Right lobe of liver (tissue), 6 donors: Measurements from ENCODE around the gene PIGR. TPM values are rescaled to one million over a fixed set of nuclear protein-coding genes. Genes with fewer than 3 reads are reported as not detected.

Experiments
- ATAC-seq, 4 donors: fragments of 200-7000 bp; cut with Tn5 transposase; one replicate each; pipeline ENCODE4 v1.9.1; 2020; ENCODE audit warnings: mild to moderate bottlenecking in 4 of 4, moderate library complexity in 4 of 4
- DNase-seq, 3 donors: peaks; one replicate each; pipeline ENCODE4 v3.0.0-alpha.2; 2020
- H3K27ac ChIP-seq, 3 donors: fragments of 200-600 bp; one replicate each; pipeline ENCODE4 v1.8.0; 2022
- H3K27me3 ChIP-seq, 2 donors: fragments of 200-600 bp; one replicate each; pipeline ENCODE4 v1.8.0; 2022
- H3K36me3 ChIP-seq, 4 donors: fragments of 200-600 bp; sonication (generic) in 1 of 4; one replicate each; pipeline versions ENCODE4 v1.5.1 to v1.8.0; 2017 to 2022; ENCODE audit warnings: control low read depth in 1 of 4
- H3K4me1 ChIP-seq, 4 donors: fragments of 200-600 bp; sonication (generic) in 1 of 4; one replicate each; pipeline versions ENCODE4 v1.5.1 to v1.8.0; 2017 to 2022; ENCODE audit warnings: control low read depth in 1 of 4
- H3K4me3 ChIP-seq, 3 donors: fragments of 200-600 bp; one replicate each; pipeline ENCODE4 v1.8.0; 2022
- H3K9me3 ChIP-seq, 4 donors: fragments of 200-600 bp; sonication (generic) in 1 of 4; one replicate each; pipeline versions ENCODE4 v1.5.1 to v1.8.0; 2017 to 2022; ENCODE audit warnings: control low read depth in 1 of 4
- POLR2A ChIP-seq: fragments of 450-650 bp; IDR thresholded peaks from one replicate; pipeline ENCODE4 v1.6.1; 2017; ENCODE audit warnings: antibody characterized with exemption, mild to moderate bottlenecking
- WGBS: methylation state at CpG from one replicate; pipeline ENCODE4 v1.1.6; 2018; ENCODE audit warnings: low coverage, low lambda C conversion rate; ENCODE audit not compliant: insufficient coverage; ENCODE audit errors: missing lambda C conversion rate; 5-methylcytosine and 5-hydroxymethylcytosine counted together
- intact Hi-C, 2 donors: fragments of 100-400 bp; cut with DNase I; formaldehyde crosslinking; loops; one replicate each; pipeline versions ENCODE4 v1.11.2 to v1.14.1; 2022
- total RNA-seq, 6 experiments: library from RNA; depleted of rRNA in 2 of 6; stranded (reverse); fragments of >200 nt in 2 of 6; fragmentation: NEBNext Ultra II Directional in 3 of 6; extraction: Animal tissue kit (Norgen Biotek cat#: 25700) in 3 of 6; gene quantifications; one replicate each; pipeline versions ENCODE4 v1.1.0 to v1.2.4, GENCODE V29; 2016 to 2023
- TF ChIP-seq, protein P1 (sequence below), 4 donors: fragments of 200-600 bp in 3 of 4; fragments of 450-650 bp in 1 of 4; IDR thresholded peaks; one replicate each; pipeline versions ENCODE4 v1.5.1 to v1.8.0; 2016 to 2022; ENCODE audit warnings: antibody characterized with exemption in 4 of 4, mild to moderate bottlenecking in 2 of 4
- donor health status: DM: no; HTN: yes; CAD: no.
- donor health status: DM: no; HTN: no; CAD: no.
- donor health status: DM: no; HTN: no; CAD: no.
- donor health status: DM: no; HTN: yes; CAD: no.
- donor health status: DM: no; HTN: yes; CAD: no.

PIGR gene
- total RNA-seq, 6 experiments from 2014 or later, result 20.6 to 134 (median 85.1) TPM

DNA sequence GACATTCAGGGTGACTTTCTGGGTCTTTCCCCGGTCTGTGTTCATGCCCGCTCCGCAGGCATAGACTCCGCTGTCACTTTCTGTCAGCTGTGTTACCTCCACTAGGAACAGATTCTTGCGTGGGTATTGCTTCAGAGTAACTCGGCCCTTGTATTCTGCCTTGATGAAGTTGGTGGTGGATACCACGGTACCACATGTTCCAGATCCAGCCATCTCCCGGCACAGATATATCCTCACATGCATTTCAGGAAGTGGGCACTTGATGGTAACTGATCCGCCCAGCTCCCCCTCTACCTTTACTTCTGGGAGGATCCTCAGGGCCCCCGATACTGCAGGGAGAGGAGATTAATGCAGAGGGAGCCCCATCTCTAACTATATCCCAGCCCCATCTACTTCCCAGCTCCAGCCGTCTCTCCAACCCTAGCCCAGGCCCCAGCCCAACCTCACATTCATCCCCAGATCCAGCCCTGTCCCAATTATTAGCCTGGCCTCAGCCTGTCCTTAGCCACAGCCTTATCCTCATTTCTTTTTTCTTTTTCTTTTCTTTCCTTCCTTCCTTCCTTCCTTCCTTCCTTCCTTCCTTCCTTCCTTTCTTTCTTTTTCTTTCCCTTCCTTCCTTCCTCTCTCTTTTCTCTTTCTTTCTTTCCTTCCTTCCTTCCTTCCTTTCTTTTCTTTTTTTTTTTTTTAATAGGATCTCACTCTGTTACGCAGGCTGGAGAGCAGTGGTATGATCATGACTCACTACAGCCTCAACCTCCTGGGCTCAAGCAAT is 32.3 kb downstream of the PIGR start:
- Histone ChIP-seq H3K9me3 (no peaks in the 10 kb centered on the region), H3K4me1 (peaks cover 0 to 5% (median 0%) of the 10 kb centered on the region in 4 donors), H3K27ac (no peak overlapping the region), H3K27me3 (no peaks in the 10 kb centered on the region), H3K4me3 (no peak overlapping the region), H3K36me3 (no peaks in the 10 kb centered on the region)
- 100% methylated on average over 1 of the region's 12 CpGs for WGBS
- ATAC-seq, result no peak
- no peak for DNase-seq
- TF ChIP-seq POLR2A, result no peak
- TF ChIP-seq, protein P1, sequence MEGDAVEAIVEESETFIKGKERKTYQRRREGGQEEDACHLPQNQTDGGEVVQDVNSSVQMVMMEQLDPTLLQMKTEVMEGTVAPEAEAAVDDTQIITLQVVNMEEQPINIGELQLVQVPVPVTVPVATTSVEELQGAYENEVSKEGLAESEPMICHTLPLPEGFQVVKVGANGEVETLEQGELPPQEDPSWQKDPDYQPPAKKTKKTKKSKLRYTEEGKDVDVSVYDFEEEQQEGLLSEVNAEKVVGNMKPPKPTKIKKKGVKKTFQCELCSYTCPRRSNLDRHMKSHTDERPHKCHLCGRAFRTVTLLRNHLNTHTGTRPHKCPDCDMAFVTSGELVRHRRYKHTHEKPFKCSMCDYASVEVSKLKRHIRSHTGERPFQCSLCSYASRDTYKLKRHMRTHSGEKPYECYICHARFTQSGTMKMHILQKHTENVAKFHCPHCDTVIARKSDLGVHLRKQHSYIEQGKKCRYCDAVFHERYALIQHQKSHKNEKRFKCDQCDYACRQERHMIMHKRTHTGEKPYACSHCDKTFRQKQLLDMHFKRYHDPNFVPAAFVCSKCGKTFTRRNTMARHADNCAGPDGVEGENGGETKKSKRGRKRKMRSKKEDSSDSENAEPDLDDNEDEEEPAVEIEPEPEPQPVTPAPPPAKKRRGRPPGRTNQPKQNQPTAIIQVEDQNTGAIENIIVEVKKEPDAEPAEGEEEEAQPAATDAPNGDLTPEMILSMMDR (IDR thresholded peaks at IDR 0.05), result no peak
- intact Hi-C loops, result loop anchor here (10.0 kb wide), 4 partner anchors 49 to 439 kb away; partner anchors contain the start of genes DYRK3 (in 1 of the 2), IKBKE (in 1 of the 2) and IL20 (in 1 of the 2)

DNA sequence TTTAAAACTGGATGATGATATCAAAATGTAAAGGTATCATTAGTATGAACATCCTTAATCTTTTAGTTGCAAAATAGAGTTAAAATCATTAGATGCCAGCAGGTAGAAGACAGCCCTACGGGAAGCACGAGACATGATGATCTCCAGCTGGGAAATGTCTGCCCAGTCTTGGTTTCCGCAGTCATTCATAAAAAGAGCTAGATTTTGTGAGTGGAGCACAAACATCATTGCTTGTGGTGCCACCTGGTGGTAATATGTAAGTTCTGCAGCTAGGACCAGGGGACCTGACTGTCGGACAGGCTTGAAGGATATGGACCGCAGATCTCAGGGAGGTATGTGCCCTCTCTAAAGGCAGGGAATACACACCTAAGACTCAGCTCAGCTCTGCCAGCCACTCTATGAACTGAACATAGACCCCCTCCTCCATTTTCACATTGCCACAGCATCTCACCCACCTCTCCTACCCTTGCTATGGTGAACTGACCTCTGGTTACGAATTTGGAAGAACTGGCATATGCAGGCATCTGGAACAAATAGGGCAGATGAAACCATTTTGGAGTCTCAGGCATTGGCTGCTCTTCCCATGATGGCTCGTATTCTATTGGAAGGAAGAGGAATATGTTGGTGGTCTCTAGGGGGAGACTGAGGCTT is 33.7 kb downstream of the PIGR start:
- DNase-seq (peak in 1 of 3 donors; percentile 73), ATAC-seq (peak; percentile 65 to 82 (median 69))
- Histone ChIP-seq H3K36me3 (no peaks in the 10 kb centered on the region), H3K9me3 (no peaks in the 10 kb centered on the region), H3K27me3 (no peaks in the 10 kb centered on the region), H3K27ac (no peak overlapping the region), H3K4me3 (no peak overlapping the region), H3K4me1 (peaks cover 0 to 5% (median 0%) of the 10 kb centered on the region in 4 donors)
- intact Hi-C loops, result loop anchor here (10.0 kb wide), 4 partner anchors 48 to 438 kb away; partner anchors contain the start of genes DYRK3 (in 1 of the 2), IKBKE (in 1 of the 2) and IL20 (in 1 of the 2)
- WGBS, result 17% methylated on average over 7 of the region's 7 CpGs
- no peak for TF ChIP-seq POLR2A
- TF ChIP-seq, protein P1 (IDR thresholded peaks at IDR 0.05), result peak; percentile 88 to 89 (median 88)

DNA sequence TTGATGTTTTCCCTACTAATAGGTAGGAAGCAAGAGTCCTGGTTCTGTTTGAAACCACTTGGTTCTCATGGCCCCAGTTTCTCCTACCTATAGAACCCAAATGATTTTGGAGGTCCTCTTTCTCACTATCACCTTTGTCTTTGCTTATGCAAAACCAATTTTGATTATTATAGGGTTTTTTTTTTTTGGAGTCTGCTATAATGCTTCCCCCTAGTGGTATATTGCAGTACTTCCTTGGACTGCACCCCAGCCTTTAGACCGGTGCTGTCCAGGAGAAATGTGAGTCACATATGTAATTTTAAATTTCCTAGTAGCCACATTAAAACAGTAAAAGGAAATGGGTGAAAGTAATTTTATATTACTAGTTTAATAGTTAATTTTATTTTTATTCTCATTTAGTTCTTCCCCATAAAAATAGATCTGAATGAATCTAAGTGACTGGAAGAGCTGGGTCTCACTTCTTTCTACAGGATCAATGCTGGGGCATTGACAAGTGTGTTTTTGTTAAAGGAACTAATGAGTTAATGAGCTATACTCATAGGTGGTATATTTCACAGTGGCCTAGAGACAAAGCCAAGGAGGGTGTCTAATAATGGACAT is 35.1 kb downstream of the PIGR start:
- no peak for DNase-seq
- Histone ChIP-seq H3K36me3 (no peaks in the 10 kb centered on the region), H3K27ac (no peak overlapping the region), H3K4me3 (no peak overlapping the region), H3K4me1 (peaks cover 0 to 10% (median 0%) of the 10 kb centered on the region in 4 donors), H3K27me3 (no peaks in the 10 kb centered on the region), H3K9me3 (no peaks in the 10 kb centered on the region)
- intact Hi-C loops, result loop anchor here (10.0 kb wide), 4 partner anchors 46 to 436 kb away; partner anchors contain the start of genes DYRK3 (in 1 of the 2), IKBKE (in 1 of the 2) and IL20 (in 1 of the 2)
- peak in 3 of 4 donors; percentile 46 to 50 (median 50) for ATAC-seq
- WGBS, result 0% methylated on average over 1 of the region's 1 CpG
- TF ChIP-seq, protein P1 (IDR thresholded peaks at IDR 0.05), result peak; percentile 62 to 93 (median 90)
- TF ChIP-seq POLR2A, result no peak

DNA sequence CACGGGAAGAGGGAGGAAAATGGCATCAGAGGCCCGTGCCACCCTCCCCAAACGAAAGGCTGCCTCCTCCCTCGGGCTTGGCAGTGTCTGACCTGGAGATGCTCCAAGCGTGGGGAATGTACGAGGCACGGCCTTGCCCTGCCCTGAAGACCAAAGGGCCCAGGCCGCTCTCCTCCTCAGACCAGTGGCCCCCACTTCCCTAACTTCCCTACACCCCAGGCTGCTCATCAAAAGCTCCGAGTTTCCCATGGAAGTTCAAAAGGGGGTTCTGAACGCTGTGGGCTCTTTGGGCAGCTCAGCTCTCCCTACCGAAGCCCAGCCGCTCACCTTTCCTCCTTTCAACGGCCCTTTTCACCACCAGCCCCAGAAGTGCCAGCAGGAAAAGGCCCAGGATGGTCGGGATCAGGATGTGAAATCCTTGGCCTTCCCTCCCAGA is 36.4 kb downstream of the PIGR start:
- intact Hi-C loops, result loop anchor here (10.0 kb wide), 4 partner anchors 45 to 435 kb away; partner anchors contain the start of genes DYRK3 (in 1 of the 2), IKBKE (in 1 of the 2) and IL20 (in 1 of the 2)
- Histone ChIP-seq H3K27me3 (no peaks in the 10 kb centered on the region), H3K4me1 (peaks cover 0 to 10% (median 0%) of the 10 kb centered on the region in 4 donors), H3K27ac (peak overlapping the region in 2 of 3 donors; percentile 34 to 47), H3K4me3 (peak overlapping the region; percentile 46 to 54 (median 52)), H3K9me3 (no peaks in the 10 kb centered on the region), H3K36me3 (no peaks in the 10 kb centered on the region)
- TF ChIP-seq POLR2A, result no peak
- TF ChIP-seq, protein P1 (IDR thresholded peaks at IDR 0.05), result no peak
- ATAC-seq (peak; percentile 20 to 39 (median 26)), DNase-seq (peak in 1 of 3 donors; percentile 46)
- WGBS, result 33% methylated on average over 9 of the region's 14 CpGs
